GM18870 (cell line): Measurements from ENCODE around the gene FLYWCH1.

ENCODE experiments used
- ATAC-seq: cut with Tn5 transposase; IDR thresholded peaks from one replicate; pipeline ENCODE4 v1.9.1; 2021; ENCODE audit warnings: moderate library complexity; ENCODE audit not compliant: unreplicated experiment

The FLYWCH1 gene

DNA sequence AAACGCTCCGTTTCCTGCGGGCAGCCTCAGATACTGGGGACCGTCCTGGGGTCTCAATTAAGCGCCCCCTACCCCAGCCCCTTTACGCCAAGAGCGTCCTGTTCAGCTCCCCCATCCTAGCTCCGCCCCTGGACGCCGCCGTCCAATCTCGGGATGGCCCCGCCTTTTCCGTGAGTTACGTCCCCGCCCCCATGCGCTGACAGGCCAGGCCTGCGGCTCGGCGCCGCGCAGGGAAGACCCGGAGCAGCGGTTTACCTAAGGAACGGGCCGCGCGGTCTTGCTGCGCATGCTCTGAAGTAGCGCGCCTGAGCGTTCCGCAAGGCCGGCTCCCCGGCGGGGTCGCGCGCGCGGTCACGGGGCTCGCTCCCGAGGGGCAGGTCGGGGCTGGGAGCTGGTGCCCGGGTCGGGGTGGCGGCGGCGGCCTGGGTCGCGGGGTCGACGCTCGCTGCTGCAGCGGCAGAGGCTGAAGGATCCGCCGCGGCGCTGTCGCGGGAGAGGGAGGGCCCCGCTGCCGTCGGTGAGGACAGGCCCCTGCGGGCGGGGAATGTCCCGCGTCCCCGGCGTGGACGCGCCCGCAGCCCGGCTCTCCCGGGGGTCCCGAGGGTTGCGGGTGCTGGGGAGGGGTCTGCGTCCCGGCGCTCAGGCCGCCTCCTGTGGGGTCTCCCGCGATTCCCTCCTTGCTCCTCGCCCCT, at the start of gene FLYWCH1:
Gene FLYWCH1 (plus strand): TSS at position 294 of the 692 bp plus-strand sequence. CDS start 17,755 bp downstream, outside the sequence.
- peak; percentile 87 for ATAC-seq

GRCh38 chr16:2865651-2866050, 46.1 kb upstream of the FLYWCH1 start:
- ATAC-seq = no peak

DNA sequence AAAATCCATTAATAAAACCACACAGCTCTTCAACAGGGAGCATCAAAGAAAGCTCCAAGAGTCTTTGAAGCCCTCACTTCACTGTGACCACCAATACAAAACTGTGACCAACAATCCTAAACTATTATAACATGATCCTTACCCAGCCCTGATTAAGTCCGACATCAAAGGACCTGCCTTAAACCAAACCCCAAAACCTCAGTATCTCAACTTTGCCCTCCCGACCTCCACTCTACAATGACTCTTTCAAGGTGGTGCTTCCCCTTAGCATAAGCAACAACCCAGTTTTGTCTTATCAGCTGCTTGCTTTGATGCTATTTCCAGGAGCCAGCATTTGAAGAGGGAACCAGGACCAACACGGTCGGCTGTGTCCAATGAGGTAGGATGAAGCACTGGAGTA, 45.3 kb upstream of the FLYWCH1 start:
- ATAC-seq = no peak

DNA sequence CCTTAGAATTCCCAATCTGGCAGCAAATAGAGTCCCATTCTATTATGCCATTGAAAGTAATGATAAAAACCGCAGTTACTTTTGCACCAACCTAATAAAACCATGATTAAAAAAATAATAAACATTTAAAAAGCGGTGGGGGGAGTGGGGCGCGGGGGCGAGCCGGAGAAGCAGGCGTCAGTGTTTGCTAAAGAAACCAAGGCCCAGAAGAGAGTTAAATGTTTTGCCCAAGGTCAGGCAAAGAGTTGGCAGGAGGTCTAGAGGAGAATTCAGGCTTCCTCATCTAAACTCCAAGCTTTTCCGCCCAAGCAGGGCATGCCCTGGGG, 44.1 kb upstream of the FLYWCH1 start:
- ATAC-seq = no peak

DNA sequence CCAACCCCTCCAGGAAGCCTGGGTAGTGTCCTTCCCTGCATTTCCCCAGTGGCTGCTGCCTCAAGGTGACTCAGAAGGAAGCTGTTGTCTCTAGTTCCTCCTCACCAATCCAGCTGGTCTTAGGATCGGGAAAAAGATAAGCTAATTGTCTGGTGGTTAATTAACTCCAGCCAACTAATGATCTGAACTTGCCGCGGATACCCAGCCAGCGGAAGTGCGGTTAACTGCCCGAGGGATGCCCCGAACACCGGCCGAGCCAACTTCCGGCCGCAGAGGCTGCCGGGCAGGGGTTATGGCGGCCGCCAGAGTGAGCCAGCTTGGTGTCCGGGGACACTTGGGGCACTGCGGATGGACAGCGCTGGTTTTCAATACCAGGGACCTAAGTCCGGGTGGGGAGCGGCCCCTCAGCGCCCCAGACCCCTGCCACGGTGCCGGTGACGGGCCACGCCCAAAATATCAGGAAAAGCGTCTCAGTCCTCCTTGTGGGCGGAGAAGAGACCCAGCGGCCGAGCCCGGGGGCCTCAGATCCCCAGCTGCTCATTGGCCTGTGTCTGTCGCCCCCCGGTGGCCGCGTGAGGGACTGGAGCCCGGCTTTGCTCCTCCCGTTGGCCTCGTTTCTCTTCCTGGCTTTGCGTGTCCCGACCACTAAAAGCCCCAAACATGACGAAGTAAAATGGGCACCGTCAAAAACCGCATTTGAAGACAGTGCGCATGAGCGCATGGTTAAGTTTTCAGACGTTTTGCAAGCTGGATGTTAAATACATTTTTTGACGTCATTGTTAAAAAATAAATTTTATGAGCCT, 43.5 kb upstream of the FLYWCH1 start:
- ATAC-seq = peak; percentile 68

- no peak for ATAC-seq
These were observed 39.8 kb upstream of the FLYWCH1 start for GRCh38 chr16:2871926-2872325.

GRCh38 chr16:2874032-2874911, 37.5 kb upstream of the FLYWCH1 start:
- no peak for ATAC-seq

GRCh38 chr16:2874912-2875362, 36.8 kb upstream of the FLYWCH1 start:
- no peak for ATAC-seq

DNA sequence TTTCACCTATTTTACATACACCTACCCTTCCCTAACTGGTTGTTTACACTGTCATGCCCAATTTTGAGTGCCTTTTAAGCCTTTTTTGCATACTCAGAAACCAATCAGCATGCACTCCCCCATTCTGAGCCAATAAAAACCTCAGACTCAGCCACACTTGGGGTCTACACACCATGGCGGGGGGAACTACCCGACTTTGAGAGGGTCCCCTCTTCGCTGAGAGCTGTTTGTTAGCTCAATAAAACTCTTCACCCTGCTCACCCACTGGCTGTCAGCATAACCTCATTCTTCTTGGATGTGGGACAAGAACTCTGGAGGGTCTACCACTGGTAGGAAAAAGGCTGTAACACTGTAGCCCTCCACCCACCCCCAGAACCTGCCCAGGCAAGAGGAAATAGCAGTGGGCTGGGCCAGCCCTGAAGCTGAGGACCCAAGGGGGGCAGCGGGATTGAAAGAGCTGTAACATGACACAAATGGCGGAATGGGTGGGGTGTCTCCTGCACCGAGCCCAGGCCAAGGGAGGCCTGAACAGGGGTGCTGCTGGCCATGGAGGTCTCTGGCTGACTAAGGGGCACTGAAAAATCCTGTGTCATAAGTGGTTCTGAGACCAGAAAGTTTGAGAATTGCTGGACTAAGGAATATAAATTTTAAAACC, 31.8 kb upstream of the FLYWCH1 start:
- no peak for ATAC-seq

DNA sequence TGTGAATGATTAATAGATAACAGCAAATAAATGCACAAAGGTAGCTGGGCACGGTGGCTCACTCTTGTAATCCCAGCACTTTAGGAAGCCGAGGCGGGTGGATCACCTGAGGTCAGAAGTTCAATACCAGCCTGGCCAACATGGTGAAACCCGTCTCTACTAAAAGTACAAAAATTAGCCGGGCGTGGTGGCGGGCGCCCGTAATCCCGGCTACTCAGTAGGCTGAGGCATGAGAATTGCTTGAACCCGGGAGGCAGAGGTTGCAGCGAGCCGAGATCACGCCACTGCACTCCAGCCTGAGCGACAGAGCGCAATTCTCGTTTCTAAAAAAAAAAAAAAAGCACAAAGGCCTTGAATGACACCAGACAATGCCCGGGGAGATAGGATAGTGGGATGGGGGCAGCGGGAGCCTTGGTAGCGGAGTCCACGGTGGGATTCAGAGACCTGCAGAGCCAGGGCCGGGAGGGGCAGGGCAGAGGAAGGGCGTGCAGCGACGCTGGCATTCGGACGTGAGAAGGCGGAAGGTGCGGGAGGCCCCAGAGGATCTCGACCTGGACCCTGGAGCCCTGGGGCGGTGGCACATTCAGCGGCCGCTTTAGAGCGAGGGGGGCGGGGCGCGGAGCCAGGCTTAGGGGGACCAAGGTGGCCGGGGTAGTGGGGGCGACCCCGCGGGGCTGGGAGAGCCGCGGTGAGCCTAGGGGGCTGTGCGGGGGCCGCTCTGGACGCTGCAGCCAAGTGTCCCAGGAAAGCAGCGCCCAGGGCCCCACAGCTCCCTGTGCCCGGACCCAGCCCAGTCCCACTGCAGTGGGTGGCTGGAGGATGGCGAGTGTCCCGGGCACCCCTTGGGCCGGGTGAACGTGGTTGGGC, 29.7 kb upstream of the FLYWCH1 start:
- ATAC-seq = no peak

DNA sequence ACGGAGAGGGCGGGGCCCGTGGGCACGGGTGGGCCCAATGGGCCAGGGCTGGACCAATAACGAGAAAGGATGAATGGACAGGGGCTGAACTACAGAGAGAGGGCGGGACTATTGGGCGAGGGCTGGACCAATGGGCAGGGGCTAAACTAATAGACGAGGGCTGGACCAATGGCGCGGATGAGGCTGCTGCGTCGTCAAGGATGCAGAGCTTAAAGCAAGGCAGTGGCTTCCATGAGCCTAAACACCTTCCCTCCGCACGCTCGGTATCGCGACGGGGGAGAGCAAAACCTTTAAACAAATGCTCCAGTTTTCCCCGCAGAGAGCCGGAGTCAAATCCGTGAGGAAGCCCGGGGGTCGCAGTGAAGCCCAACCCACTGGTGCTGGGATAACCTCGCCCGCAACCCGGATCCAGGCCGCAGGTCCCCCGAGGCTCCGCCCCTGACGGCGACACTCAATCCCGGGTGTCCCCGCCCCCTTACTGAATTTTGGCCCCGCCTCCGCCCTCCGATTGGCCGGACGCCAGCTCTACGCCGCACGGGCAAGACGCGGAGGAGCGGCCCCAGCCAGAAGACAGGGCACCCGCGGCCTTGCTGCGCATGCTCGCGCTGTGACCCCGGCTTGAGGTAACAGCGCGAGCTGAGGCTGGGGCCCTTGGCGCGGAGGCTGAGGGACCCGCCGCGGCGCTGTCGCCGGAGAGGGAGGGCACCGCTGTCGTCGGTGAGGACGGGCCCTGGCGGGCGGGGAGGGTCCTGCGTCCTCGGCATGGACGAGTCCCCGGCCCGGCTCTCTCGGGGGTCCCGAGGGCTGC, 28.9 kb upstream of the FLYWCH1 start, which contains the start of gene FLYWCH2:
Gene FLYWCH2 (plus strand): TSS at position 566 of the 808 bp plus-strand sequence. CDS start 13,235 bp downstream, outside the sequence.
- peak; percentile 90 for ATAC-seq

- ATAC-seq = peak; percentile 1
These were observed 28.2 kb upstream of the FLYWCH1 start for GRCh38 chr16:2883458-2883908.

GRCh38 chr16:2884041-2884451, 27.7 kb upstream of the FLYWCH1 start:
- ATAC-seq = no peak

DNA sequence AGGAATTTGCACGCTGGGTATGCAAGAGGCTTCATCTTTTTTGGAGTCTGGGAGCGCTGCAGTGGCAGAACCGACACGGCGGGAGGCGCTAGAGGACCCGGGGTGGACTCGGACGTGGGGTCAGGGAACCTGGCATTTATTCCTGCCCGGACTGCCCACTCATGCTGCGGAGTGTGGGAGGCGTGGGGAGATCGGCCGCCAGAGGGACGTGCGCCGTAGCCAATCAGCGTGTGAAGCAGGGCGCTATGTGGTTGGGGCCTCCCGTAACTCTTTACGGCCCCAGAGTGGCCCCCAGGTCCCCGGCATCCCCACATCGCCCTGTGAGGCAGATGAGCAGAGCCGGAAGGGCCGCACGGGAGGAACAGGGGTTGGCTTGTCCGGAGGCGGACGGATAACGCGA, 17.5 kb upstream of the FLYWCH1 start:
- no peak for ATAC-seq

GRCh38 chr16:2895813-2896212, 15.9 kb upstream of the FLYWCH1 start:
- no peak for ATAC-seq

DNA sequence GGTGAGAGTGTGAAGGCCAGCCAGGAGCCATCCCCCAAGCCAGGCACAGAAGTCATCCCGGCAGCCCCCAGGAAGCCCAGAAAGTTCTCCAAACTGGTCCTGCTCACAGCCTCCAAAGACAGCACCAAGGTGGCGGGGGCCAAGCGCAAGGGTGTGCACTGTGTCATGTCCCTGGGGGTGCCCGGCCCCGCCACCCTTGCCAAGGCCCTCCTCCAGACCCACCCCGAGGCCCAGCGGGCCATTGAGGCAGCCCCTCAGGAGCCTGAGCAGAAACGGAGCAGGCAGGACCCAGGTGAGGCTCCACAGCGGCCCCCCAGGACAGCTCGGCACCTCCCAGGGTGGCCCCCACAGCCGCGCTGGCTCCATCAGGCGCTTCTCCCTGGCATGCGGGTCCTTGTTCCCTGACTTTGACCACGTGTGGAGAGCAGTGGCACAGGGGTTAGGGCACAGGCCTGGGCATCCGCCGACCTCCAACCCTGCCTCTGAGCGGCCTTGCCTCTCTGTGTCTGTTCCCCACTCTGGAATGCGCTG, 15.2 kb upstream of the FLYWCH1 start:
- no peak for ATAC-seq

- ATAC-seq = no peak
These were observed 14.6 kb upstream of the FLYWCH1 start for GRCh38 chr16:2897110-2897509.

DNA sequence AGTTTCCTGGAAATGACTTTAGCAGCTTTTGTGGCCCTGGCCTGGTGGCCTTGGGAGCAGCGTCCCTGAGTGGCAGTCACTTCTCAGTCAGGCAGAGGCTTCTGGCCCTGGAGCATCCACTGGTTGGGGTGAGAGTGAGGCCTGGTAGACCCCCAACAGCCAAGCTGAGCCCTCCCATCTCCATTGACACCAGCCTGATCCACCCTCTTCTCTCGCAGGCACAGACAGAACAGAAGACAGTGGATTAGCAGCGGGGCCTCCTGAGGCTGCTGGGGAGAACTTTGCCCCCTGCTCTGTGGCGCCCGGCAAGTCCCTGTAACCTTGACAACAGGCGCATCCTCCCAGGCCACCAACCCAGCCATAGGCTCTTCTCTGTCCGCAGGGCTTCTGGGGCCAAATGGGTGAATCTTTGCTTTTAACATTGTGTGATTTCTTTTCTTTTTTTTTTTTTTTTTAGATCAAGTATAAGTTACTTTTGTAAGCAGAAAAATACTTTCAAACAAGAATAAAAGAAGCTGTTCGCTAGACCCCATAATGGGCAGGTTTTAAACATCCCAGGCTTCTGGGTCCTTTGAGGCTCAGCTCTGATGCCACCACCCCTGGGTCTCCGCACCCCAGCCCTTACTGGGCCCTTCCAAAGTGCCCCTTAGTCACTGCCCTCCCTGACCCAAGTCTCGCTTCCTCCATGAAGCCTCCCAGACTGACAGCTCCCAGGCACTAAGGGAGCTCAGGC, 12.7 kb upstream of the FLYWCH1 start:
- no peak for ATAC-seq
